ENCODE data around the gene TAS2R1.

The TAS2R1 gene

DNA sequence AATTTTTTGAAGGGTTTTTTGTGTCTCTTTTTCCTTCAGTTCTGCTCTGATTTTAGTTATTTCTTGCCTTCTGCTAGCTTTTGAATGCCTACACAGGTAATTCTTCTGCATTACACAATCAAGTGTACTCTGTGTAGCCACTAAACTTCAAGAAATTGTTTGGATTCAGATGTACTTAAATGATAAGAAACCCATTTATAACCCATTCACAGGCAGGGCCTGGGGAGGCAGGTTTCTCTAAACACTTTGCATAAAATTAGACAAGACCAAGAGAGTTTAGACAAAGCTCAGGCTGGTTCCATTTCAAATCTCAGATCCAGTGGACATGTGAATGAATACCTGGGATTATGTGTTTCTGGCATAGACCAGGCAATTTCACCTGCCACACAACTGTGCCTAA, 43.0 kb downstream of the TAS2R1 start:
- no peak for DNase-seq (ENCODE audit: low spot score)

- DNase-seq (ENCODE audit: low spot score), result no peak
These were observed 47.7 kb downstream of the TAS2R1 start for GRCh38 chr5:9582406-9582805.

All from putamen (tissue), 1 donor.